ENCODE measurements around the gene CRAMP1. TPM values are rescaled to one million over a fixed set of nuclear protein-coding genes. Genes with fewer than 3 reads are reported as not detected.
A peak's percentile ranks its signal among the peaks of the same experiment; 100 is the strongest.
"Not testable (repeated sequence)": the region's sequence is repeated elsewhere in the genome, so short reads cannot be mapped to it uniquely, and the experiment has no call there.

Gene CRAMP1
- polyA plus RNA-seq, 3 donors: 16.6 to 30.6 (median 30.2) TPM

GRCh38 chr16:1592446-1592845, 19.7 kb upstream of the CRAMP1 start:
- DNase-seq: no peak

GRCh38 chr16:1595511-1595910, 16.6 kb upstream of the CRAMP1 start:
- DNase-seq: not testable (repeated sequence)

- DNase-seq: no peak
These were observed 15.6 kb upstream of the CRAMP1 start for GRCh38 chr16:1596516-1596915.

- no peak for DNase-seq
These were observed 15.0 kb upstream of the CRAMP1 start for GRCh38 chr16:1597154-1597553.

- no peak for DNase-seq
These were observed 11.1 kb upstream of the CRAMP1 start for GRCh38 chr16:1601031-1601430.

GRCh38 chr16:1601489-1601888, 10.7 kb upstream of the CRAMP1 start:
- DNase-seq: no peak

- DNase-seq: no peak
These were observed 9.9 kb upstream of the CRAMP1 start for GRCh38 chr16:1602285-1602684.

- DNase-seq: no peak
These were observed 5.4 kb upstream of the CRAMP1 start for GRCh38 chr16:1606774-1607173.

- no peak for DNase-seq
These were observed 4.2 kb upstream of the CRAMP1 start for GRCh38 chr16:1607971-1608370.

GRCh38 chr16:1610071-1610898, 1.9 kb upstream of the CRAMP1 start:
- DNase-seq: peak; percentile 90

- DNase-seq: peak; percentile 4
These were observed 1.1 kb upstream of the CRAMP1 start for GRCh38 chr16:1610899-1611632.

GRCh38 chr16:1613211-1613622, 1.1 kb downstream of the CRAMP1 start:
- peak; percentile 5 for DNase-seq

GRCh38 chr16:1613728-1614455, 1.7 kb downstream of the CRAMP1 start:
- DNase-seq: peak; percentile 5

- DNase-seq: peak; percentile 22
These were observed 2.4 kb downstream of the CRAMP1 start for GRCh38 chr16:1614456-1615102.

- DNase-seq: no peak
These were observed 3.6 kb downstream of the CRAMP1 start for GRCh38 chr16:1615761-1616160.

GRCh38 chr16:1619976-1620375, 7.8 kb downstream of the CRAMP1 start:
- no peak for DNase-seq

GRCh38 chr16:1620391-1620790, 8.2 kb downstream of the CRAMP1 start:
- DNase-seq: no peak

- no peak for DNase-seq
These were observed 9.7 kb downstream of the CRAMP1 start for GRCh38 chr16:1621851-1622250.

GRCh38 chr16:1626327-1626726, 14.2 kb downstream of the CRAMP1 start:
- DNase-seq: no peak

- no peak for DNase-seq
These were observed 14.6 kb downstream of the CRAMP1 start for GRCh38 chr16:1626776-1627175.

- DNase-seq: no peak
These were observed 18.5 kb downstream of the CRAMP1 start for GRCh38 chr16:1630450-1631213.

Data from renal pelvis (tissue), 4 donors.